ENCODE measurements around the gene GNLY. TPM values are rescaled to one million over a fixed set of nuclear protein-coding genes. Genes with fewer than 3 reads are reported as not detected.
"Not testable (repeated sequence)": the region's sequence is repeated elsewhere in the genome, so short reads cannot be mapped to it uniquely, and the experiment has no call there.

Gene GNLY
- total RNA-seq, 1 donor from 2014 or later, result 23.5 TPM

DNA sequence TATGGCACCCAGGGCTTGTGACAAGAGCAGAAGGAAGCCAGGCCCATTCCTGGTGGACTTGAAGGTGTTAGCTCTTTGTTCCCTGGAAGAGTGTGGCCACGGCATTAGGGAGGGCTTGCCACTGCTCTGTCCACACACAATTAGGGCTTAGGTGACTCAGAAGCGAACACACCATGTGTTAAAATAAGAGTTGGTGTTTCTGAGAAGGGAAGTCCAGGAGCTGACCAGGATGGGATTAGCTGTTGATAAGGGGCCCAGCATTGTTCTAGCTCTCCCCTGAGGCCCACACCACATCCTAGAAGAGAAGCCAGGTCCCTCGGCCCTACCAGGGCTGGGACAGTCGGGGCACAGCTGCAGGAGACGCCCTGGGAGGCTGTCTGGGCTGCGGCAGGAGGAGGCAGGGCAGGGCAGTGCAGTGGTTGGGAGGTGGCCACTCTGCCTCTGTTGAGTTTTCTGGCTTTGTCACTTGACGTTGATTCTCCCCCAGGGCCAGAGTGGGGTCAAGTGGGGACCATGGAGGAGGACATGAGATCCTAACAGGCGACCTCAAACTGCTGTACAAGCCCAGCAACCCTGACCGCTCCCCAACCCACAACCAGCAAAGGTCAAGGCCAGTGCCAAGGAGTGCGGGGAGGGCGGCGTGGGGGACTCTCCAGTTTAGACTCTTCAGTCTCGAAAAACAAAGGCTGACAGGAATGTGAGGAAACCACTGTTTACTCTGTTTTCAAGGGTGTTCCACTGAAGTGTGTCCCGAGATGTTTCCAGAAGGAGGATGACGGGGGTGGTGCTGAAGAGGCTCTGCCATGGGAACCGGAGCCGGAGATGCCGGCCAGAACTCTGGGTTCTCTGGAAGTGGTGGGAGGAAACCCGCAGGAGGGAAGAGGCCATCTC is 16.8 kb downstream of the GNLY start:
- H3K27me3 Mint-ChIP-seq (ENCODE audit: low read depth), result peaks cover 17% of the 10 kb centered on the region
- no peak overlapping the region for H3K27ac Mint-ChIP-seq
- no peak overlapping the region for H3K4me3 Mint-ChIP-seq (ENCODE audit: low read depth)
- no peak for DNase-seq (ENCODE audit: low spot score)
- no peaks in the 10 kb centered on the region for H3K36me3 Mint-ChIP-seq (ENCODE audit: low read depth)
- H3K4me1 Mint-ChIP-seq (ENCODE audit: low read depth), result peaks cover 34% of the 10 kb centered on the region
- H3K9me3 Mint-ChIP-seq, result no peaks in the 10 kb centered on the region
- intact Hi-C loops (cut with micrococcal nuclease), result no loop called here

DNA sequence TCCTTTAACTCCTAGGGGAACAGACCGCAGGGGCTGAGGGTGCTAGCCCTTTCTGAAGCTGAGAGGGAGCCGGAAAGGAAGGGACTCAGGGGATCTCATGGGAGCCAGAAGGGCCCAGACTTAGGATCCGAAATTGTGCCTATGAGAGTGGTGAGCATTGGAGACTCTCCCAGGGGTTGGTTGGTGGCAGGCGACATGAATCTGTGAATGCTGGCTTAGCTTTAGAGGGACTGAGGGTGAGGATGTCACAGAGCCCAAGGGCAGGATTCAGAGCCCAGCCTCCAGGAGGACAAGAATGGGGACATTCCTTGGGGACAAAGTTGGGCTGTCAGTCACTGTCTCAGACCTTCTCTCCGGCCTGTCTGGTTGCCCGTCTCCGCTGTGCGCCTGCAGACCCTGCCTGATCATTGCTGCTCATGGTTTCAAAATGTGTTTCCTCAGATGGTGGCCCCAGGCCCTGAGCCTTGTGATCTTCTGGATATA is 17.5 kb downstream of the GNLY start:
- Mint-ChIP-seq H3K27ac (no peak overlapping the region), H3K4me3 (ENCODE audit: low read depth) (no peak overlapping the region), H3K9me3 (no peaks in the 10 kb centered on the region), H3K27me3 (ENCODE audit: low read depth) (peaks cover 22% of the 10 kb centered on the region), H3K36me3 (ENCODE audit: low read depth) (no peaks in the 10 kb centered on the region), H3K4me1 (ENCODE audit: low read depth) (peaks cover 33% of the 10 kb centered on the region)
- intact Hi-C loops (cut with micrococcal nuclease), result no loop called here
- no peak for DNase-seq (ENCODE audit: low spot score)

DNA sequence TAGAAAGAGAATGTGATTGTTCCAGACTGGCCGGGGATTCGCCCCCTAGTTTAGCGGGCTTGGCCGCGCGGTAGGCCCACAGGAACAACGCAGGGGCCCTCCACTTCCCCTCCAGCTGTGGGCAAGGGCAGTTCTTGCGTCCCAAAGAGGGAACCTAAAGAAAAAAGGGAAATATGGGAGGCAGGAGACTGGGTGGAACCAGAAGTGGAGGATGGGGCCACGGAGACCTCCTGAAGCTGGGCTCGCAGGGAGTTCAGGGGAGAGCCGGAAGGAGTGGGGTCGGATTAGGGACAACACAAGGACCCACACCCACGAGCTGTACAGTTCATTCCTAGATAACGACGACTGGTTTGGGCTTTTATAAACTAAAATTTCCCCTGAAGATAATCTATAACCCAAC is 18.2 kb downstream of the GNLY start:
- no peak overlapping the region for H3K27ac Mint-ChIP-seq
- H3K4me1 Mint-ChIP-seq (ENCODE audit: low read depth), result peaks cover 28% of the 10 kb centered on the region
- no peak overlapping the region for H3K4me3 Mint-ChIP-seq (ENCODE audit: low read depth)
- H3K9me3 Mint-ChIP-seq, result no peaks in the 10 kb centered on the region
- intact Hi-C loops (cut with micrococcal nuclease), result no loop called here
- DNase-seq (ENCODE audit: low spot score), result no peak
- H3K27me3 Mint-ChIP-seq (ENCODE audit: low read depth), result peaks cover 23% of the 10 kb centered on the region
- H3K36me3 Mint-ChIP-seq (ENCODE audit: low read depth), result no peaks in the 10 kb centered on the region

- peaks cover 23% of the 10 kb centered on the region for H3K27me3 Mint-ChIP-seq (ENCODE audit: low read depth)
- no peak overlapping the region for H3K4me3 Mint-ChIP-seq (ENCODE audit: low read depth)
- intact Hi-C loops (cut with micrococcal nuclease), result no loop called here
- no peak for DNase-seq (ENCODE audit: low spot score)
- no peaks in the 10 kb centered on the region for H3K36me3 Mint-ChIP-seq (ENCODE audit: low read depth)
- H3K27ac Mint-ChIP-seq, result no peak overlapping the region
- H3K9me3 Mint-ChIP-seq, result no peaks in the 10 kb centered on the region
- peaks cover 22% of the 10 kb centered on the region for H3K4me1 Mint-ChIP-seq (ENCODE audit: low read depth)
Measured at GRCh38 chr2:85712849-85713612, 18.9 kb downstream of the GNLY start.

DNA sequence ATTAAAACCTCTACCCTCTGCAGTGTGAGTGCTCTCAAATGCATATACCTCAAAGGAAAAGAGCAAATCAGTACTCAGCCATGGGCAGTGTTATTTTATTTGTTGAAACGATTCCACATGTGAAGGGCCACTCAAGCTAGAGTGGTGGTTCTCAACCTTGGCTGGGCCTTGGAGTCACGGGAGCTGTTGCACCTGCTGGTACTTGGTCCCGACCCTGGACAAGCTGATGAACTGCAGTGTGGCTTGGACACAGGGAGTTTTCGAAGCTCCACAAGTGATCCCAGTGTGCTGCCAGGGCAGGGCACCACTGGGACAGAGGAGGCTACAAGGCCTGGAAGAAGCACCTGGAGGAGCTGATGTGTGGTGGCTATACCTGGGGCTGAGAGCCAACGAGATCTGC is 19.7 kb downstream of the GNLY start:
- Mint-ChIP-seq H3K9me3 (no peaks in the 10 kb centered on the region), H3K4me1 (ENCODE audit: low read depth) (peaks cover 21% of the 10 kb centered on the region), H3K27ac (no peak overlapping the region), H3K36me3 (ENCODE audit: low read depth) (no peaks in the 10 kb centered on the region), H3K27me3 (ENCODE audit: low read depth) (peaks cover 21% of the 10 kb centered on the region), H3K4me3 (ENCODE audit: low read depth) (no peak overlapping the region)
- intact Hi-C loops (cut with micrococcal nuclease), result no loop called here
- no peak for DNase-seq (ENCODE audit: low spot score)

GRCh38 chr2:85714421-85714820 is 20.3 kb downstream of the GNLY start:
- H3K36me3 Mint-ChIP-seq (ENCODE audit: low read depth); H3K27ac Mint-ChIP-seq; H3K9me3 Mint-ChIP-seq; H3K4me3 Mint-ChIP-seq (ENCODE audit: low read depth); intact Hi-C loops (cut with micrococcal nuclease); DNase-seq (ENCODE audit: low spot score): not testable (repeated sequence)
- peaks cover 20% of the 10 kb centered on the region for H3K4me1 Mint-ChIP-seq (ENCODE audit: low read depth)
- peaks cover 17% of the 10 kb centered on the region for H3K27me3 Mint-ChIP-seq (ENCODE audit: low read depth)

DNA sequence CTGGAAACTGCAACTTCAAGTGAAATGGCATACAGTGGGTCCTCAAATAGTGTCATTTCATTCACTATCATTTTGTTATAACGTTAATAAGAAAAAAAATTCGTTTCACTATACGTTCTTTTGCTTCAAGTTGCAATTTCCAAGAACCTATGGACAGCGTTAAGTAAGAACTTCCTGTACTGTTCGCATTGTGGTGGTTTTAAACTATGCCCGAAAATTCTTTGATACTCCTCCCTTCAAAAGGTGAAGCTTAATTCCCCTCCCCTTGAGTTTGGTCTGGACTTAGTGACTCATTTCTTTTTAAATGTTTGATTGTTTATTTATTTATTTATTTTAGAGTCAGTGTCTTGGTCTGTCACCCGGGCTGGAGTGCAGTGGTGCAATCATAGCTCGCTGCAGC is 20.7 kb downstream of the GNLY start:
- Mint-ChIP-seq H3K4me3 (ENCODE audit: low read depth) (no peak overlapping the region), H3K27ac (no peak overlapping the region), H3K9me3 (no peaks in the 10 kb centered on the region), H3K4me1 (ENCODE audit: low read depth) (peaks cover 19% of the 10 kb centered on the region), H3K36me3 (ENCODE audit: low read depth) (no peaks in the 10 kb centered on the region), H3K27me3 (ENCODE audit: low read depth) (peaks cover 12% of the 10 kb centered on the region)
- no peak for DNase-seq (ENCODE audit: low spot score)
- intact Hi-C loops (cut with micrococcal nuclease), result no loop called here

DNA sequence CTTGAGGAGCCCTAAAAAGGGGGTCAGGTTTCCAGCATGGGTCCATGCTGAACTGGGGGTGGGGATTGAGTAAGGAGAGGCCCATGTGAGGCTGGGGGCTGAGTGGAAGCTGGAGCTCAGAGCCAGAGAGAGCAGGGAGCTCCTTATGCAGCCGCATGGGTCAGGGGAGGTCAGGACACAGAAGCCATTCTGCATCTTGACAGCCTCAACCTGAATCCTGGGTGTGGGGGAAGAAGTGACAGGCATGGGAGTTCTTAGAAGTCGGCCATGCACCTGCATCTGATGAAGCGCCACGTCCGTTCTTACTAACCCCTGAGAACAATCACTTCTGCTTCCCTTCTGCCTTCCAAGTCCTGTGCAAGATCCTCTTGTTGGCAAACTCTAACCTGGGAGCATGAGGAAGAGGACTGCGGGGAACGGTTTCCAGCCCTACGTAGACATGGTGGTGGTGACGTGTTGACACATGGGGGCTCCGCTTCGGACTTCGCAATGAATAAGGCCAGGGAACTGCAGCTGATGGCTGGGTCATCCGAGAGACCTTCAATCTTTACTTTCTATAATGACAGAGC is 22.3 kb downstream of the GNLY start:
- Mint-ChIP-seq H3K4me1 (ENCODE audit: low read depth) (peaks cover 14% of the 10 kb centered on the region), H3K36me3 (ENCODE audit: low read depth) (no peaks in the 10 kb centered on the region), H3K27ac (no peak overlapping the region), H3K27me3 (ENCODE audit: low read depth) (peaks cover 17% of the 10 kb centered on the region), H3K4me3 (ENCODE audit: low read depth) (no peak overlapping the region), H3K9me3 (no peaks in the 10 kb centered on the region)
- intact Hi-C loops (cut with micrococcal nuclease), result no loop called here
- DNase-seq (ENCODE audit: low spot score), result no peak

DNA sequence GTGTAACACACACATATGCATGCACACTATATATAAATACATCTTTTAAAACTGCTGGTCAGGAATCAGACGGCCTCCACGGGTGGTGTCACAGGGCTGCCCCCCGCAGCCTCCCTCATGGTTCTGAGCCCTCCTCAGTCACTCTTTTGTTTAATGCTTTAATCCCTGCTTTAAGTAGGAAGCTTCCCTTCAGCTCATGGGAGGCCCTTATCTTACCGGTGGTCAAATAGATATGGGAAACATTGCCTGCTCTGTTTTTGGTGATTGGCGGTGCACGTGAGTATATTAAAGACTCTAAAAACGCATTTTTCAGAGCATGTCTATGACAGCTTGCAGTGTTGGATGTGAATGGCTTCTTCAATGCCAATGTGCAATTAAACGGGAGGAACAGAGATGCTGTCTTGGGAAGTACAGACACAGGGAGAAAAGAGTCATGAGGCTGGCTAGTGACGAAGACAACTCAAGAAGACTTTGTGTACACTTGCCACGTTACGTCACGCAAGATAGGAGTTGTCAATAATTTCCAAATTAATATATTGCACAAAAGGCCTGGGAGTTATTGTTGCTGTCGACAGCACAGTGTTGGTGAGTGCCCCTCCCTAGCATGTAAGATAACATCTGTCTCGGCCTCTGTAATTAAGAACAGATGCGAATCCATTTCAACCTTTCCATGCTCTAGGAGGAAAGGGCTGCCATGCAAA is 23.3 kb downstream of the GNLY start:
- intact Hi-C loops (cut with micrococcal nuclease), result no loop called here
- H3K27ac Mint-ChIP-seq, result no peak overlapping the region
- DNase-seq (ENCODE audit: low spot score), result no peak
- no peaks in the 10 kb centered on the region for H3K9me3 Mint-ChIP-seq
- no peaks in the 10 kb centered on the region for H3K36me3 Mint-ChIP-seq (ENCODE audit: low read depth)
- H3K27me3 Mint-ChIP-seq (ENCODE audit: low read depth), result peaks cover 17% of the 10 kb centered on the region
- no peak overlapping the region for H3K4me3 Mint-ChIP-seq (ENCODE audit: low read depth)
- peaks cover 14% of the 10 kb centered on the region for H3K4me1 Mint-ChIP-seq (ENCODE audit: low read depth)

GRCh38 chr2:85718009-85718391 is 23.8 kb downstream of the GNLY start:
- DNase-seq (ENCODE audit: low spot score), result no peak
- Mint-ChIP-seq H3K27ac (no peak overlapping the region), H3K4me3 (ENCODE audit: low read depth) (no peak overlapping the region), H3K36me3 (ENCODE audit: low read depth) (no peaks in the 10 kb centered on the region), H3K27me3 (ENCODE audit: low read depth) (peaks cover 17% of the 10 kb centered on the region), H3K9me3 (no peaks in the 10 kb centered on the region), H3K4me1 (ENCODE audit: low read depth) (peaks cover 14% of the 10 kb centered on the region)
- intact Hi-C loops (cut with micrococcal nuclease), result no loop called here

GRCh38 chr2:85718885-85719492 is 24.8 kb downstream of the GNLY start:
- Mint-ChIP-seq H3K36me3 (ENCODE audit: low read depth) (no peaks in the 10 kb centered on the region), H3K9me3 (no peaks in the 10 kb centered on the region), H3K27me3 (ENCODE audit: low read depth) (peaks cover 17% of the 10 kb centered on the region), H3K27ac (no peak overlapping the region), H3K4me3 (ENCODE audit: low read depth) (no peak overlapping the region), H3K4me1 (ENCODE audit: low read depth) (peaks cover 12% of the 10 kb centered on the region)
- intact Hi-C loops (cut with micrococcal nuclease), result no loop called here
- no peak for DNase-seq (ENCODE audit: low spot score)

GRCh38 chr2:85719609-85720240 is 25.6 kb downstream of the GNLY start:
- Mint-ChIP-seq H3K27ac (no peak overlapping the region), H3K4me3 (ENCODE audit: low read depth) (no peak overlapping the region), H3K4me1 (ENCODE audit: low read depth) (peaks cover 10% of the 10 kb centered on the region), H3K36me3 (ENCODE audit: low read depth) (no peaks in the 10 kb centered on the region), H3K27me3 (ENCODE audit: low read depth) (peaks cover 22% of the 10 kb centered on the region), H3K9me3 (no peaks in the 10 kb centered on the region)
- intact Hi-C loops (cut with micrococcal nuclease), result loop anchor here (10.0 kb wide), 1 partner anchor 365 kb away; no protein-coding TSS in a partner anchor
- no peak for DNase-seq (ENCODE audit: low spot score)

Data from activated T-helper 2 cell treated with anti-CD3 and anti-CD28 coated beads, Interferon-gamma antibody, Interleukin-2, Interleukin-4, amounts not matched to agents 10 μg/mL and 5 μg/mL and 100 μg/mL, durations not matched to agents 14 hours and 24 hours and 36 hours (primary cell).